ENCODE data around the gene AFF1. TPM values are rescaled to one million over a fixed set of nuclear protein-coding genes. Genes with fewer than 3 reads are reported as not detected.
"Not testable (repeated sequence)": the region's sequence is repeated elsewhere in the genome, so short reads cannot be mapped to it uniquely, and the experiment has no call there.

The AFF1 gene
- total RNA-seq, 2 experiments from 2014 or later: 68.8 to 72.0 TPM

GRCh38 chr4:87012954-87013308 is 78.1 kb downstream of the AFF1 start:
- H3K9me3 Mint-ChIP-seq; H3K27me3 Mint-ChIP-seq; H3K4me3 Mint-ChIP-seq; DNase-seq; CTCF ChIA-PET; H3K27ac Mint-ChIP-seq; H3K36me3 Mint-ChIP-seq (ENCODE audit: low read depth): not testable (repeated sequence)
- POLR2A ChIA-PET: interaction anchor here (0.6 kb wide), 1 partner anchor 78 kb away, joined by 3 read pairs; the partner anchor contains the start of gene AFF1
- H3K4me1 Mint-ChIP-seq: peaks cover 73% of the 10 kb centered on the region

GRCh38 chr4:87014284-87014782 is 79.5 kb downstream of the AFF1 start:
- Mint-ChIP-seq H3K9me3 (no peaks in the 10 kb centered on the region), H3K4me3 (no peak overlapping the region), H3K27ac (no peak overlapping the region), H3K36me3 (ENCODE audit: low read depth) (peaks cover 12% of the 10 kb centered on the region), H3K4me1 (peaks cover 69% of the 10 kb centered on the region), H3K27me3 (no peaks in the 10 kb centered on the region)
- ChIA-PET CTCF (interaction anchor here (0.9 to 1.4 kb wide), 2 partner anchors 78 to 92 kb away, joined by 3 to 5 read pairs; no protein-coding TSS in a partner anchor), POLR2A (interaction anchor here (1.1 to 1.5 kb wide), 2 partner anchors 8 to 78 kb away, joined by 3 read pairs; no protein-coding TSS in a partner anchor)
- DNase-seq: no peak

GRCh38 chr4:87015416-87015815 is 80.6 kb downstream of the AFF1 start:
- no peak overlapping the region for H3K4me3 Mint-ChIP-seq
- H3K4me1 Mint-ChIP-seq: peaks cover 72% of the 10 kb centered on the region
- CTCF ChIA-PET: interaction anchor here (0.9 to 1.4 kb wide), 2 partner anchors 77 to 93 kb away, joined by 3 to 5 read pairs; no protein-coding TSS in a partner anchor
- H3K9me3 Mint-ChIP-seq: no peaks in the 10 kb centered on the region
- POLR2A ChIA-PET: interaction anchor here (1.1 kb wide), 1 partner anchor 9 kb away, joined by 3 read pairs; no protein-coding TSS in a partner anchor
- H3K27ac Mint-ChIP-seq: no peak overlapping the region
- DNase-seq: no peak
- peaks cover 10% of the 10 kb centered on the region for H3K36me3 Mint-ChIP-seq (ENCODE audit: low read depth)
- no peaks in the 10 kb centered on the region for H3K27me3 Mint-ChIP-seq

- H3K9me3 Mint-ChIP-seq: no peaks in the 10 kb centered on the region
- no peak for DNase-seq
Measured at GRCh38 chr4:87017580-87018342, 83.0 kb downstream of the AFF1 start.

GRCh38 chr4:87018753-87019152 is 83.9 kb downstream of the AFF1 start:
- H3K27ac Mint-ChIP-seq: no peak overlapping the region
- ChIA-PET CTCF (no interaction called here), POLR2A (interaction anchor here (1.3 kb wide), 1 partner anchor 12 kb away, joined by 5 read pairs; no protein-coding TSS in a partner anchor)
- DNase-seq: no peak
- no peak overlapping the region for H3K4me3 Mint-ChIP-seq
- peaks cover 10% of the 10 kb centered on the region for H3K36me3 Mint-ChIP-seq (ENCODE audit: low read depth)
- no peaks in the 10 kb centered on the region for H3K9me3 Mint-ChIP-seq
- no peaks in the 10 kb centered on the region for H3K27me3 Mint-ChIP-seq
- H3K4me1 Mint-ChIP-seq: peaks cover 55% of the 10 kb centered on the region

More at GRCh38 chr4:87017580-87018342, 83.0 kb downstream of the AFF1 start:
- Mint-ChIP-seq H3K4me3 (no peak overlapping the region), H3K27me3 (no peaks in the 10 kb centered on the region), H3K36me3 (ENCODE audit: low read depth) (peaks cover 10% of the 10 kb centered on the region), H3K4me1 (peaks cover 62% of the 10 kb centered on the region), H3K27ac (no peak overlapping the region)
- POLR2A ChIA-PET: interaction anchor here (1.3 kb wide), 1 partner anchor 11 kb away, joined by 5 read pairs; no protein-coding TSS in a partner anchor
- CTCF ChIA-PET: no interaction called here

GRCh38 chr4:87019246-87019791 is 84.5 kb downstream of the AFF1 start:
- peaks cover 49% of the 10 kb centered on the region for H3K4me1 Mint-ChIP-seq
- no peak for DNase-seq
- H3K27ac Mint-ChIP-seq: no peak overlapping the region
- ChIA-PET POLR2A (no interaction called here), CTCF (no interaction called here)
- H3K4me3 Mint-ChIP-seq: no peak overlapping the region
- no peaks in the 10 kb centered on the region for H3K27me3 Mint-ChIP-seq
- H3K36me3 Mint-ChIP-seq (ENCODE audit: low read depth): peaks cover 10% of the 10 kb centered on the region
- no peaks in the 10 kb centered on the region for H3K9me3 Mint-ChIP-seq

DNA sequence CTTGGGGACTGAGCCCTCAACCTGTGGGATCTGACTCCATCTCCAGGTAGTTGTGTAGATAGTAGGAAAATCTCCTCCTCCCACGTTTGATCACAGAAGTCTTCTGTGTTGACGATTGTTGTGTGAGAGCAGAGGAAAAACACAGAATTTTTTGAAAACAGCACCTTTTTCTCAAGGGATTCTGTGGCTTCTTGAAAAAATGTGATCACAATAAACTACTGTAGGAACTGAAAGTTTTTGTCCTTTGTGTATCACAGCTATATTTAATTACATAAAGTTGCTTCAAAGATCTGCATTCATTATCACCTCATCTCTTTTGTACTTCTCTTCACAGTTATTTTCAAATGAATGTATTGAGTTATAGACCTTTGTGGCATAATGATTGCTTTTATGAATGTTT is 85.1 kb downstream of the AFF1 start:
- ChIA-PET CTCF (interaction anchor here (0.8 kb wide), 1 partner anchor 97 kb away, joined by 3 read pairs; no protein-coding TSS in a partner anchor), POLR2A (no interaction called here)
- no peak overlapping the region for H3K27ac Mint-ChIP-seq
- peaks cover 10% of the 10 kb centered on the region for H3K36me3 Mint-ChIP-seq (ENCODE audit: low read depth)
- no peaks in the 10 kb centered on the region for H3K27me3 Mint-ChIP-seq
- H3K4me3 Mint-ChIP-seq: no peak overlapping the region
- H3K4me1 Mint-ChIP-seq: peaks cover 43% of the 10 kb centered on the region
- H3K9me3 Mint-ChIP-seq: no peaks in the 10 kb centered on the region
- no peak for DNase-seq

- Mint-ChIP-seq H3K36me3 (ENCODE audit: low read depth) (no peaks in the 10 kb centered on the region), H3K27ac (no peak overlapping the region), H3K4me1 (peaks cover 23% of the 10 kb centered on the region), H3K4me3 (no peak overlapping the region), H3K9me3 (no peaks in the 10 kb centered on the region), H3K27me3 (no peaks in the 10 kb centered on the region)
- no peak for DNase-seq
- ChIA-PET CTCF (interaction anchor here (1.1 kb wide), 1 partner anchor 13 kb away, joined by 4 read pairs; no protein-coding TSS in a partner anchor), POLR2A (interaction anchor here (2.3 kb wide), 1 partner anchor 90 kb away, joined by 5 read pairs; the partner anchor contains the start of gene AFF1)
Measured at GRCh38 chr4:87024201-87024600, 89.4 kb downstream of the AFF1 start.

- ChIA-PET POLR2A (interaction anchor here (2.3 kb wide), 1 partner anchor 90 kb away, joined by 5 read pairs; the partner anchor contains the start of gene AFF1), CTCF (interaction anchor here (0.5 kb wide), 1 partner anchor 512 kb away, joined by 3 read pairs; no protein-coding TSS in a partner anchor)
- H3K4me3 Mint-ChIP-seq: no peak overlapping the region
- no peaks in the 10 kb centered on the region for H3K9me3 Mint-ChIP-seq
- H3K4me1 Mint-ChIP-seq: peaks cover 15% of the 10 kb centered on the region
- H3K36me3 Mint-ChIP-seq (ENCODE audit: low read depth): peaks cover 2% of the 10 kb centered on the region
- DNase-seq: no peak
- no peak overlapping the region for H3K27ac Mint-ChIP-seq
- H3K27me3 Mint-ChIP-seq: no peaks in the 10 kb centered on the region
Measured at GRCh38 chr4:87025023-87025613, 90.3 kb downstream of the AFF1 start.

GRCh38 chr4:87025614-87026041 is 90.8 kb downstream of the AFF1 start:
- Mint-ChIP-seq H3K4me3 (no peak overlapping the region), H3K27me3 (no peaks in the 10 kb centered on the region), H3K36me3 (ENCODE audit: low read depth) (peaks cover 2% of the 10 kb centered on the region), H3K27ac (no peak overlapping the region), H3K4me1 (peaks cover 12% of the 10 kb centered on the region), H3K9me3 (no peaks in the 10 kb centered on the region)
- ChIA-PET POLR2A (no interaction called here), CTCF (no interaction called here)
- DNase-seq: no peak

- H3K27ac Mint-ChIP-seq: no peak overlapping the region
- peaks cover 5% of the 10 kb centered on the region for H3K4me1 Mint-ChIP-seq
- no peak overlapping the region for H3K4me3 Mint-ChIP-seq
- DNase-seq: no peak
- ChIA-PET POLR2A (no interaction called here), CTCF (no interaction called here)
- H3K36me3 Mint-ChIP-seq (ENCODE audit: low read depth): peaks cover 2% of the 10 kb centered on the region
- no peaks in the 10 kb centered on the region for H3K27me3 Mint-ChIP-seq
- H3K9me3 Mint-ChIP-seq: no peaks in the 10 kb centered on the region
Measured at GRCh38 chr4:87026800-87027495, 92.1 kb downstream of the AFF1 start.

- no peak overlapping the region for H3K27ac Mint-ChIP-seq
- H3K36me3 Mint-ChIP-seq (ENCODE audit: low read depth): peaks cover 2% of the 10 kb centered on the region
- ChIA-PET POLR2A (no interaction called here), CTCF (no interaction called here)
- H3K4me3 Mint-ChIP-seq: no peak overlapping the region
- no peak for DNase-seq
- H3K9me3 Mint-ChIP-seq: no peaks in the 10 kb centered on the region
- no peaks in the 10 kb centered on the region for H3K27me3 Mint-ChIP-seq
- peaks cover 5% of the 10 kb centered on the region for H3K4me1 Mint-ChIP-seq
Measured at GRCh38 chr4:87029356-87029755, 94.5 kb downstream of the AFF1 start.

All from activated CD4-positive, alpha-beta memory T cell treated with anti-CD3 and anti-CD28 coated beads, Interleukin-2, amount 10 ng/mL, durations not matched to agents 7 days and 5 days (primary cell).